Measurements from ENCODE around the gene MRPL54. TPM values are rescaled to one million over a fixed set of nuclear protein-coding genes. Genes with fewer than 3 reads are reported as not detected.
A peak's percentile ranks its signal among the peaks of the same experiment; 100 is the strongest.

Gene MRPL54
- polyA plus RNA-seq, 2 of the 4 experiments (the other 2 are of a cell fraction), result 30.8 to 47.5 TPM

DNA sequence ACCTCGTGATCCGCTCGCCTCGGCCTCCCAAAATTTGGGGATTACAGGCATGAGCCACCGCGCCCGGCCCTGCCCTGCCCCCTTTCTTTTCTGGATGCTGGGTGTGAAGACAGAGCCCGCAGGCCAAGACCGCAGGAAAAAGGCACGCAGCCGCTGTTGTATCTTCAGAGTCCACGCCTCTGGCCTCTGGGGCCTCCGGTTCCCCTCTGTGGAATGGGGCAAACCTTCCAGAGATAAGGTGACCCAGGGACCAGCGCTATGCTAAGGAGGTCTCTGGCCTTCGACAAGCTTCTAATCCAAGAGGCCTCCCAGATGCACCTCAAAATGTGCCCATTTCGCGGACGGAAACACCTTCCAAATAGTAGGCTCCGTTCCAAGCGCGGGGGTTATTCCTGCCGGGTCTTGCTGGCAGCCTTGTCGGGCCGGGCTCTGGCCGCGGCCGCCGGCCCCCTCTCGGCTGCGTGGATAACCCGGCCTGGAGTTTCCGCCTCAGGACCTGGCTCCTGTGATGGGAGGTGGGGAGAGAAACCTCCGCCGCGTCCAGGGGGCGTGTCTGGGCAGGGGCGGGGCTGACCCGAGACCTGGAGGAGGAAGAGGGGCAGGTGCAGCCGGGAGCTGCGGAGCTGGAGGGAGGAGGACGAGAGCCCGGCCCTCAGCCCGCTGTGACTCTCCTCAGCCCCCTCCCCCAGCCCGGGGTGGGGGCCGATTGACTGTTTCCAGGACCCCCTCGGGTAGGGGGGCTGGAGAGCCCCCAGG is 41.2 kb upstream of the MRPL54 start (continued):
- peak; percentile 90; the same call in 1 of the 2 replicates for TF ChIP-seq CHD4 (IDR thresholded peaks at IDR 0.05; ENCODE audit: borderline replicate concordance)
- no peak for TF ChIP-seq ZNF302 (CRISPR knock-in tag; IDR thresholded peaks at IDR 0.05)
- no peak for TF ChIP-seq CHD2 (IDR thresholded peaks at IDR 0.05; ENCODE audit: low read length, partially characterized antibody)
- TF ChIP-seq HOXA7 (CRISPR knock-in tag; IDR thresholded peaks at IDR 0.05), result no peak
- TF ChIP-seq RAD21 (conservative IDR thresholded peaks at IDR 0.05 in 1 of 2, IDR thresholded peaks at IDR 0.05 in 1 of 2), result no peak
- TF ChIP-seq, protein P1, sequence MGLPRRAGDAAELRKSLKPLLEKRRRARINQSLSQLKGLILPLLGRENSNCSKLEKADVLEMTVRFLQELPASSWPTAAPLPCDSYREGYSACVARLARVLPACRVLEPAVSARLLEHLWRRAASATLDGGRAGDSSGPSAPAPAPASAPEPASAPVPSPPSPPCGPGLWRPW (IDR thresholded peaks at IDR 0.05), result no peak
- no peak for TF ChIP-seq NPAS2 (CRISPR knock-in tag; IDR thresholded peaks at IDR 0.05; ENCODE audit: borderline replicate concordance)
- peak; percentile 97 for TF ChIP-seq KDM1A (IDR thresholded peaks at IDR 0.05; ENCODE audit: low read depth)
- no peak for TF ChIP-seq HEYL (CRISPR knock-in tag; IDR thresholded peaks at IDR 0.05)
- TF ChIP-seq RARB (CRISPR knock-in tag; IDR thresholded peaks at IDR 0.05), result no peak
- no peak for TF ChIP-seq FOSB (CRISPR knock-in tag; IDR thresholded peaks at IDR 0.05)
- TF ChIP-seq, protein P2, sequence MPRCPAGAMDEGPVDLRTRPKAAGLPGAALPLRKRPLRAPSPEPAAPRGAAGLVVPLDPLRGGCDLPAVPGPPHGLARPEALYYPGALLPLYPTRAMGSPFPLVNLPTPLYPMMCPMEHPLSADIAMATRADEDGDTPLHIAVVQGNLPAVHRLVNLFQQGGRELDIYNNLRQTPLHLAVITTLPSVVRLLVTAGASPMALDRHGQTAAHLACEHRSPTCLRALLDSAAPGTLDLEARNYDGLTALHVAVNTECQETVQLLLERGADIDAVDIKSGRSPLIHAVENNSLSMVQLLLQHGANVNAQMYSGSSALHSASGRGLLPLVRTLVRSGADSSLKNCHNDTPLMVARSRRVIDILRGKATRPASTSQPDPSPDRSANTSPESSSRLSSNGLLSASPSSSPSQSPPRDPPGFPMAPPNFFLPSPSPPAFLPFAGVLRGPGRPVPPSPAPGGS (IDR thresholded peaks at IDR 0.05), result no peak
- TF ChIP-seq NR3C1 (IDR thresholded peaks at IDR 0.05), result no peak
- peak; percentile 55; the same call in 1 of the 2 replicates for TF ChIP-seq RFX5 (IDR thresholded peaks at IDR 0.05)
- TF ChIP-seq, protein P3, sequence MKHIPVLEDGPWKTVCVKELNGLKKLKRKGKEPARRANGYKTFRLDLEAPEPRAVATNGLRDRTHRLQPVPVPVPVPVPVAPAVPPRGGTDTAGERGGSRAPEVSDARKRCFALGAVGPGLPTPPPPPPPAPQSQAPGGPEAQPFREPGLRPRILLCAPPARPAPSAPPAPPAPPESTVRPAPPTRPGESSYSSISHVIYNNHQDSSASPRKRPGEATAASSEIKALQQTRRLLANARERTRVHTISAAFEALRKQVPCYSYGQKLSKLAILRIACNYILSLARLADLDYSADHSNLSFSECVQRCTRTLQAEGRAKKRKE (CRISPR knock-in tag; IDR thresholded peaks at IDR 0.05; ENCODE audit: low read depth), result no peak
- no peak for TF ChIP-seq KDM5A (IDR thresholded peaks at IDR 0.05)
- no peak for TF ChIP-seq BHLHE40 (IDR thresholded peaks at IDR 0.05; ENCODE audit: low read depth, low read length)
- TF ChIP-seq, protein P4, sequence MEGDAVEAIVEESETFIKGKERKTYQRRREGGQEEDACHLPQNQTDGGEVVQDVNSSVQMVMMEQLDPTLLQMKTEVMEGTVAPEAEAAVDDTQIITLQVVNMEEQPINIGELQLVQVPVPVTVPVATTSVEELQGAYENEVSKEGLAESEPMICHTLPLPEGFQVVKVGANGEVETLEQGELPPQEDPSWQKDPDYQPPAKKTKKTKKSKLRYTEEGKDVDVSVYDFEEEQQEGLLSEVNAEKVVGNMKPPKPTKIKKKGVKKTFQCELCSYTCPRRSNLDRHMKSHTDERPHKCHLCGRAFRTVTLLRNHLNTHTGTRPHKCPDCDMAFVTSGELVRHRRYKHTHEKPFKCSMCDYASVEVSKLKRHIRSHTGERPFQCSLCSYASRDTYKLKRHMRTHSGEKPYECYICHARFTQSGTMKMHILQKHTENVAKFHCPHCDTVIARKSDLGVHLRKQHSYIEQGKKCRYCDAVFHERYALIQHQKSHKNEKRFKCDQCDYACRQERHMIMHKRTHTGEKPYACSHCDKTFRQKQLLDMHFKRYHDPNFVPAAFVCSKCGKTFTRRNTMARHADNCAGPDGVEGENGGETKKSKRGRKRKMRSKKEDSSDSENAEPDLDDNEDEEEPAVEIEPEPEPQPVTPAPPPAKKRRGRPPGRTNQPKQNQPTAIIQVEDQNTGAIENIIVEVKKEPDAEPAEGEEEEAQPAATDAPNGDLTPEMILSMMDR (IDR thresholded peaks at IDR 0.05), result no peak
- TF ChIP-seq, protein P5, sequence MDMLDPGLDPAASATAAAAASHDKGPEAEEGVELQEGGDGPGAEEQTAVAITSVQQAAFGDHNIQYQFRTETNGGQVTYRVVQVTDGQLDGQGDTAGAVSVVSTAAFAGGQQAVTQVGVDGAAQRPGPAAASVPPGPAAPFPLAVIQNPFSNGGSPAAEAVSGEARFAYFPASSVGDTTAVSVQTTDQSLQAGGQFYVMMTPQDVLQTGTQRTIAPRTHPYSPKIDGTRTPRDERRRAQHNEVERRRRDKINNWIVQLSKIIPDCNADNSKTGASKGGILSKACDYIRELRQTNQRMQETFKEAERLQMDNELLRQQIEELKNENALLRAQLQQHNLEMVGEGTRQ (IDR thresholded peaks at IDR 0.05), result no peak
- no peak for TF ChIP-seq ESRRA (IDR thresholded peaks at IDR 0.05; ENCODE audit: borderline replicate concordance, low read length)
- TF ChIP-seq JUNB (IDR thresholded peaks at IDR 0.05), result no peak
- TF ChIP-seq, protein P6, sequence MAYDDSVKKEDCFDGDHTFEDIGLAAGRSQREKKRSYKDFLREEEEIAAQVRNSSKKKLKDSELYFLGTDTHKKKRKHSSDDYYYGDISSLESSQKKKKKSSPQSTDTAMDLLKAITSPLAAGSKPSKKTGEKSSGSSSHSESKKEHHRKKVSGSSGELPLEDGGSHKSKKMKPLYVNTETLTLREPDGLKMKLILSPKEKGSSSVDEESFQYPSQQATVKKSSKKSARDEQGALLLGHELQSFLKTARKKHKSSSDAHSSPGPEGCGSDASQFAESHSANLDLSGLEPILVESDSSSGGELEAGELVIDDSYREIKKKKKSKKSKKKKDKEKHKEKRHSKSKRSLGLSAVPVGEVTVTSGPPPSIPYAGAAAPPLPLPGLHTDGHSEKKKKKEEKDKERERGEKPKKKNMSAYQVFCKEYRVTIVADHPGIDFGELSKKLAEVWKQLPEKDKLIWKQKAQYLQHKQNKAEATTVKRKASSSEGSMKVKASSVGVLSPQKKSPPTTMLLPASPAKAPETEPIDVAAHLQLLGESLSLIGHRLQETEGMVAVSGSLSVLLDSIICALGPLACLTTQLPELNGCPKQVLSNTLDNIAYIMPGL (CRISPR knock-in tag; IDR thresholded peaks at IDR 0.05; ENCODE audit: borderline replicate concordance), result no peak
- no peak for TF ChIP-seq FOSL2 (IDR thresholded peaks at IDR 0.05)
- TF ChIP-seq FOSL2 (CRISPR knock-in tag; IDR thresholded peaks at IDR 0.05), result 0 out of 2 replicates have a peak, but pooled peaks have one; percentile 16
- TF ChIP-seq ZC3H11A (IDR thresholded peaks at IDR 0.05), result no peak
- TF ChIP-seq EP300 (IDR thresholded peaks at IDR 0.05), result no peak
- no peak for TF ChIP-seq TFCP2L1 (CRISPR knock-in tag; IDR thresholded peaks at IDR 0.05)
- no peak for TF ChIP-seq MYC (IDR thresholded peaks at IDR 0.05; ENCODE audit: borderline replicate concordance, low read length)
- TF ChIP-seq NFE2L2 (conservative IDR thresholded peaks at IDR 0.05; ENCODE audit: low read length), result no peak
- TF ChIP-seq HDAC2 (IDR thresholded peaks at IDR 0.05), result peak; percentile 67; the same call in 1 of the 2 replicates

Measured in A549 (cell line).